GM12874 (cell line): ENCODE data around the gene SPIRE1.

ENCODE experiments used
- CTCF ChIP-seq: IDR thresholded peaks from 2 replicates; pipeline ENCODE4 v1.5.1; 2011; ENCODE audit warnings: low read depth, mild to moderate bottlenecking, control low read depth, low read length, moderate library complexity; ENCODE audit not compliant: insufficient read depth

Gene SPIRE1

DNA sequence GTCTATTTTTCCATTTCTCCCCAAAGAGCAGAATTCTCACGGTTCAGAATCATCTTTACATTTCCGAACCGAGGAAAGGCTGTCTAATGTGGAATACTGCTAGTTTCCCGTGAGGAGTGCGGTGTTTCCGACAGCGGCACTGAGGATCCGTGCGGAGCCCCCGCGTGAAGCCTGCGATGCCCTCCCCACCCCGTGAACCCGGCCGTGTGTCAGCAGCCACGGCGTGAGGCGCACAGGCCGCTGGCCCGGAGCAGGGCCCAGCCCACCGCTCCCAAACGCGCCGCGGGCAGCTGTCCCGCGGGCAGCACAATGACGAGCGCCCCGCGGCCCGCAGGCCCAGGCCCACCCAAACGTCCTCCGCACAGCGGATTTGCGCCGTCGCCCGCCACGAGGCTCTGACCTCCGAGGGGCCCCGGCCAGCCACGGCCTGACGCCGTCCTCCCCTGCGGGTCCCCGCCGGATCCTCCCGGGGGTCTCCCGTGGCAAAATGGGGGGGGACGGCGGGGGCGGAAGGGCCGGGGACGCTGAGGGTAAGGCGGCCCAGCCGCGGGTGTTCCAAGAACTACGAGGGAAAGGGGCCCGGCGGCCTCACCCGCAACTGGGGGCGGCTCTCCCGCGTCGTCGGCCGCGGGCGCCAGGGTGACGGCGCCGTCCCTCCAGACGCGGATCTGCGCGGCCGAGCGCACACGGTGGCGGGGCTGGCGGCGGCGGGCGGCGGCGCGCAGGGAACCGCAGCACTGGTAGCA is 796 bp downstream of the SPIRE1 start:
- no peak for TF ChIP-seq CTCF

- TF ChIP-seq CTCF = no peak
These were observed 1.3 kb downstream of the SPIRE1 start for GRCh38 chr18:12656605-12656937.

DNA sequence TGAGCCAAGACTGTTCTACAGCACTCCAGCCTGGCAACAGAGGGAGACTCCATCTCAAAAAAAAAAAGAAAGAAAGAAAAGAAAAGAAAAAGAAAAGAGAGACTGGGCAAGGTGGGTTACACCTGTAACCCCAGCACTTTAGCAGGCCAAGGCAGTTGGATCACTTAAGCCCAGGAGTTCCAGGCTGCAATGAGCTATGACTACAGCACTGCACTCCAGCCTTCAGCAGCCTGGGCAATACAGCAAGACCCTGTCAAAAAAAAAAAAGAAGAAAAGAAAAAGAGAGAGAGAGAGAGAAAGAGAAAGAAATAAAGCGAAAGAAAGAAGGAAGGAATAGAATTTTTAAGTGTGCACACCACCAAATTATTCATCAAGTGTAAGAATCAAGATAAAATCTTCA is 2.9 kb downstream of the SPIRE1 start:
- TF ChIP-seq CTCF = no peak

- TF ChIP-seq CTCF = no peak
These were observed 5.0 kb downstream of the SPIRE1 start for GRCh38 chr18:12652861-12653401.

DNA sequence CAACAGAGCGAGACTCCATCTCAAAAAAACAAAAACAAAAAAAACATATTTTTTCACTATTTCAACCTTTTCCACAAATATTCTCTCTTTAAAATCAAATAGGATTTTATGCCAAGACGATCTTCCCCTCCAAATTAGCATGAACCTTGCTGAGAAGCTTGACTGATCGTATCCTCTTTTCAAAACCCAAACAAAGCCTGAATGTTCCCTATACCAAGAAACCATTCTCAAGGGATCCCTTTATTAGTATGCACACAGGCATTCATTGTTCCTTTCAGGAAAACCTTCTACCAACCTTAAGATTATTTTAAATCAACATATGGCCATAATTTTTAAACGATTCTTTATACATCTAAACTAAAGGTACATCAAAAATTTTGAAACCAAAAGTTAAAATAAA is 6.3 kb downstream of the SPIRE1 start:
- TF ChIP-seq CTCF = no peak

GRCh38 chr18:12647773-12648172 is 10.1 kb downstream of the SPIRE1 start:
- TF ChIP-seq CTCF = no peak

DNA sequence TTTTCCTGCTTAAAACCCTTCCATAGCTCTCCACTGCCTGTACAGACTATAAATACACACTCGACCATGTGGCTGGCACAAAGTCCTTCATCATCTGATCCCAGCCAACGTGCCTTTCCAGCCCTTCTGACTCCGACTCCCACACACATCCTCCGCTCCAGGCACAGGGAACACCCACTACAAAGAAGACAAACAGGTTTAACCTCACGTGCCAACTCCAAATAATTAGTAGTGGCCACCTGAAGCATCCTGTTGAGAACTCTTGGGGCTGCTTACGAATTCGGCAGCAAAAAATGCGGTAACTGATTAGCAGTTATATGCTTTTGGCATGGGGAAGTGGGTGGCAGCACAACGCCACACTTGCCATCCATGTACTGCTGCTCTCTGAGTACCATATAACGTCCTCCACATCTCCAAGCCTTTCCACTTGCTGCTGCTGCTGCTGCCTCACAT is 12.1 kb downstream of the SPIRE1 start:
- TF ChIP-seq CTCF = no peak
